Stimulated activated CD4-positive, alpha-beta T cell treated with anti-CD3 and anti-CD28 coated beads, TNF-alpha, amount 100 ng/mL, for 24 hours (primary cell): ENCODE data around the gene SGSH.
"Not testable (repeated sequence)": the region's sequence is repeated elsewhere in the genome, so short reads cannot be mapped to it uniquely, and the experiment has no call there.

ENCODE experiments used
- DNase-seq, 3 experiments: peaks; one replicate each; pipeline ENCODE4 v3.0.0-alpha.2; 2020; ENCODE audit warnings: low read depth in 3 of 3

The SGSH gene

GRCh38 chr17:80210348-80211108 is 9.6 kb downstream of the SGSH start:
- no peak for DNase-seq

- DNase-seq: no peak
These were observed 10.4 kb downstream of the SGSH start for GRCh38 chr17:80209765-80210164.

GRCh38 chr17:80208050-80208449 is 12.1 kb downstream of the SGSH start:
- no peak for DNase-seq

- no peak for DNase-seq
These were observed 14.3 kb downstream of the SGSH start for GRCh38 chr17:80205811-80206210.

GRCh38 chr17:80204626-80205468 is 15.3 kb downstream of the SGSH start:
- DNase-seq: no peak

- no peak for DNase-seq
These were observed 16.6 kb downstream of the SGSH start for GRCh38 chr17:80203471-80203963.

GRCh38 chr17:80202197-80202596 is 17.9 kb downstream of the SGSH start:
- no peak for DNase-seq

GRCh38 chr17:80201446-80201845 is 18.7 kb downstream of the SGSH start:
- DNase-seq: no peak

GRCh38 chr17:80199295-80199694 is 20.8 kb downstream of the SGSH start:
- not testable (repeated sequence) for DNase-seq

GRCh38 chr17:80198144-80198661 is 21.9 kb downstream of the SGSH start:
- DNase-seq: no peak

GRCh38 chr17:80196652-80197051 is 23.5 kb downstream of the SGSH start:
- no peak for DNase-seq

- DNase-seq: peak; percentile 34 to 47 (median 44)
These were observed 24.2 kb downstream of the SGSH start for GRCh38 chr17:80195671-80196529.

GRCh38 chr17:80195141-80195540 is 25.0 kb downstream of the SGSH start:
- DNase-seq: no peak

- DNase-seq: no peak
These were observed 28.1 kb downstream of the SGSH start for GRCh38 chr17:80191865-80192661.

GRCh38 chr17:80191192-80191591 is 28.9 kb downstream of the SGSH start:
- DNase-seq: no peak

- DNase-seq: no peak
These were observed 29.4 kb downstream of the SGSH start for GRCh38 chr17:80190716-80191115.

GRCh38 chr17:80189611-80190010 is 30.5 kb downstream of the SGSH start:
- DNase-seq: no peak

GRCh38 chr17:80187515-80187941 is 32.6 kb downstream of the SGSH start:
- no peak for DNase-seq

GRCh38 chr17:80187090-80187489 is 33.0 kb downstream of the SGSH start:
- DNase-seq: no peak

- DNase-seq: no peak
These were observed 34.2 kb downstream of the SGSH start for GRCh38 chr17:80185968-80186367.

- DNase-seq: no peak
These were observed 35.8 kb downstream of the SGSH start for GRCh38 chr17:80184423-80184714.
